Prostate gland (tissue), 2 donors: ENCODE data around the gene CGB5. TPM values are rescaled to one million over a fixed set of nuclear protein-coding genes. Genes with fewer than 3 reads are reported as not detected.

Experiments
- DNase-seq: peaks from one replicate; pipeline ENCODE4 v3.0.0-alpha.2; 2019; ENCODE audit warnings: low spot score
- H3K27ac ChIP-seq, 2 donors: fragments of 200-600 bp; sonication (generic); 2 replicates each; pipeline ENCODE4 v1.5.1; 2017 to 2019
- H3K27me3 ChIP-seq: fragments of 200-600 bp; sonication (generic); replicated peaks from 2 replicates; pipeline ENCODE4 v1.5.1; 2019; ENCODE audit not compliant: insufficient read depth
- H3K36me3 ChIP-seq, 2 donors: fragments of 200-600 bp; sonication (generic); 1 replicate in 1 of 2; 2 replicates in 1 of 2; pipeline versions ENCODE4 v1.5.1 to v1.8.1; 2017 to 2019
- H3K4me1 ChIP-seq: fragments of 200-600 bp; sonication (generic); replicated peaks from 2 replicates; pipeline ENCODE4 v1.5.1; 2019
- H3K4me3 ChIP-seq, 2 donors: fragments of 200-600 bp; sonication (generic); 2 replicates each; pipeline ENCODE4 v1.5.1; 2017 to 2019
- H3K9me3 ChIP-seq: fragments of 200-600 bp; sonication (generic); 2 replicates; pipeline ENCODE4 v1.5.1; 2017
- POLR2A ChIP-seq: fragments of 450-650 bp; IDR thresholded peaks from one replicate; pipeline ENCODE4 v1.6.1; 2016; ENCODE audit warnings: antibody characterized with exemption, mild to moderate bottlenecking
- POLR2AphosphoS5 ChIP-seq: sonication (generic); formaldehyde crosslinking; IDR thresholded peaks from one replicate; pipeline ENCODE4 v1.6.1; 2017; ENCODE audit warnings: antibody characterized with exemption
- WGBS: methylation state at CpG from one replicate; pipeline ENCODE4 v1.1.5; 2018; 5-methylcytosine and 5-hydroxymethylcytosine counted together
- intact Hi-C: fragments of 100-400 bp; cut with DNase I; formaldehyde crosslinking; loops from one replicate; pipeline ENCODE4 v1.14.2; 2022
- total RNA-seq, 2 donors: library from RNA; depleted of rRNA; stranded (reverse); fragments of >200 nt; gene quantifications; one replicate each; pipeline ENCODE4 v1.1.0, GENCODE V29; 2016
- TF ChIP-seq, protein P1 (sequence below), 4 experiments: fragments of 200-600 bp in 2 of 4; fragments of 450-650 bp in 2 of 4; sonication (generic) in 2 of 4; IDR thresholded peaks; 1 replicate in 3 of 4; 2 replicates in 1 of 4; pipeline ENCODE4 v1.5.1; 2016 to 2019; ENCODE audit warnings: antibody characterized with exemption in 4 of 4, mild to moderate bottlenecking in 2 of 4, moderate library complexity in 2 of 4

CGB5 gene
- total RNA-seq, 2 donors from 2014 or later, result not detected

GRCh38 chr19:49004964-49005614 is 38.6 kb upstream of the CGB5 start:
- H3K9me3 ChIP-seq, result no peaks in the 10 kb centered on the region
- DNase-seq, result no peak
- H3K4me1 ChIP-seq, result no peaks in the 10 kb centered on the region
- H3K4me3 ChIP-seq, result no peak overlapping the region
- WGBS, result 95% methylated on average over 7 of the region's 7 CpGs
- TF ChIP-seq, protein P1, sequence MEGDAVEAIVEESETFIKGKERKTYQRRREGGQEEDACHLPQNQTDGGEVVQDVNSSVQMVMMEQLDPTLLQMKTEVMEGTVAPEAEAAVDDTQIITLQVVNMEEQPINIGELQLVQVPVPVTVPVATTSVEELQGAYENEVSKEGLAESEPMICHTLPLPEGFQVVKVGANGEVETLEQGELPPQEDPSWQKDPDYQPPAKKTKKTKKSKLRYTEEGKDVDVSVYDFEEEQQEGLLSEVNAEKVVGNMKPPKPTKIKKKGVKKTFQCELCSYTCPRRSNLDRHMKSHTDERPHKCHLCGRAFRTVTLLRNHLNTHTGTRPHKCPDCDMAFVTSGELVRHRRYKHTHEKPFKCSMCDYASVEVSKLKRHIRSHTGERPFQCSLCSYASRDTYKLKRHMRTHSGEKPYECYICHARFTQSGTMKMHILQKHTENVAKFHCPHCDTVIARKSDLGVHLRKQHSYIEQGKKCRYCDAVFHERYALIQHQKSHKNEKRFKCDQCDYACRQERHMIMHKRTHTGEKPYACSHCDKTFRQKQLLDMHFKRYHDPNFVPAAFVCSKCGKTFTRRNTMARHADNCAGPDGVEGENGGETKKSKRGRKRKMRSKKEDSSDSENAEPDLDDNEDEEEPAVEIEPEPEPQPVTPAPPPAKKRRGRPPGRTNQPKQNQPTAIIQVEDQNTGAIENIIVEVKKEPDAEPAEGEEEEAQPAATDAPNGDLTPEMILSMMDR (IDR thresholded peaks at IDR 0.05), result no peak
- TF ChIP-seq POLR2A, result no peak
- no peak for TF ChIP-seq POLR2AphosphoS5
- H3K36me3 ChIP-seq, result peaks cover 0 to 4% of the 10 kb centered on the region in 2 donors
- intact Hi-C loops, result no loop called here
- H3K27ac ChIP-seq, result no peak overlapping the region
- H3K27me3 ChIP-seq, result no peaks in the 10 kb centered on the region

DNA sequence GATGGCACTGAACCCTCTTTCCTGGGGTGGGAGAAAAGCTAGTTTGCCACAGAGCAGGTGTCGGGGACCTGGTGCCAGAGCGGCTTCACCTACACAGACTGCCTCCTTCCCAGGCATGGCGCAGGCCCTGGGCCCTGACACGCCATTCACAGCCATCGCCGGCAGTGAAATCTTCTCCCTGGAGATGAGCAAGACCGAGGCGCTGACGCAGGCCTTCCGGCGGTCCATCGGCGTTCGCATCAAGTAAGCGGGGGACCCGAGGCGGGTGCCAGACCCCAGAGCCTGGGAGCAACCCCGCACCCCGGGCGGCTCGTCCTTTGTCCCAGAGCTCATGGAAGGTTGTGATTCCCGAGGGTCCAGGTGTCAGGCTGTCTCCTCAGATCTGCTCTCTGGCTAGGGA is 36.7 kb upstream of the CGB5 start:
- WGBS, result 96% methylated on average over 22 of the region's 22 CpGs
- intact Hi-C loops, result no loop called here
- no peak overlapping the region for H3K27ac ChIP-seq
- no peak overlapping the region for H3K4me3 ChIP-seq
- no peak for TF ChIP-seq POLR2AphosphoS5
- no peak for TF ChIP-seq POLR2A
- TF ChIP-seq, protein P1 (IDR thresholded peaks at IDR 0.05), result no peak
- H3K36me3 ChIP-seq, result peaks cover 0 to 4% of the 10 kb centered on the region in 2 donors
- DNase-seq, result no peak
- no peaks in the 10 kb centered on the region for H3K4me1 ChIP-seq
- H3K9me3 ChIP-seq, result no peaks in the 10 kb centered on the region
- no peaks in the 10 kb centered on the region for H3K27me3 ChIP-seq

DNA sequence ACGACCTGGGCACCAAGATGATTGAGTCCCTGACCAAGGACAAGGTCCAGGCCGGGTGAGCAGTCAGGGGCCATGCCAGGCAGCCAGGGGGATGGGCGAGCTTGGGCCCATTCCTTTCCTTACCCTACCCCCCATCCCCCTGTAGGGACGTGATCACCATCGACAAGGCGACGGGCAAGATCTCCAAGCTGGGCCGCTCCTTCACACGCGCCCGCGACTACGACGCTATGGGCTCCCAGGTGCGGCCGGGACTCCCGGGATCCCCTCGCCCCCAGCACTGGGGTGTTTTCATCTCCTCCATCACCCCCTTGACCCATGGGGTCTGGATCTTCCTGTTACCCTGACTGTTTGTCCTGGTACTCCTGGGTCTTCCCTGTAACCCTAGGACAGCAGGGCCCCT is 33.8 kb upstream of the CGB5 start:
- no peaks in the 10 kb centered on the region for H3K9me3 ChIP-seq
- peaks cover 0 to 4% of the 10 kb centered on the region in 2 donors for H3K36me3 ChIP-seq
- TF ChIP-seq, protein P1 (IDR thresholded peaks at IDR 0.05), result no peak
- TF ChIP-seq POLR2AphosphoS5 (no peak), POLR2A (no peak)
- DNase-seq, result no peak
- H3K4me1 ChIP-seq, result no peaks in the 10 kb centered on the region
- intact Hi-C loops, result no loop called here
- H3K27ac ChIP-seq, result no peak overlapping the region
- no peaks in the 10 kb centered on the region for H3K27me3 ChIP-seq
- no peak overlapping the region for H3K4me3 ChIP-seq
- WGBS, result 94% methylated on average over 18 of the region's 18 CpGs

- no peak for DNase-seq
- 89% methylated on average over 17 of the region's 18 CpGs for WGBS
- H3K4me1 ChIP-seq, result no peaks in the 10 kb centered on the region
- H3K27ac ChIP-seq, result no peak overlapping the region
- no peak for TF ChIP-seq POLR2AphosphoS5
- TF ChIP-seq, protein P1 (IDR thresholded peaks at IDR 0.05), result no peak
- no peak for TF ChIP-seq POLR2A
- H3K36me3 ChIP-seq, result peaks cover 0 to 4% of the 10 kb centered on the region in 2 donors
- no peaks in the 10 kb centered on the region for H3K27me3 ChIP-seq
- H3K4me3 ChIP-seq, result no peak overlapping the region
- intact Hi-C loops, result no loop called here
- H3K9me3 ChIP-seq, result no peaks in the 10 kb centered on the region
Observed at GRCh38 chr19:49010453-49010852, 33.2 kb upstream of the CGB5 start.

DNA sequence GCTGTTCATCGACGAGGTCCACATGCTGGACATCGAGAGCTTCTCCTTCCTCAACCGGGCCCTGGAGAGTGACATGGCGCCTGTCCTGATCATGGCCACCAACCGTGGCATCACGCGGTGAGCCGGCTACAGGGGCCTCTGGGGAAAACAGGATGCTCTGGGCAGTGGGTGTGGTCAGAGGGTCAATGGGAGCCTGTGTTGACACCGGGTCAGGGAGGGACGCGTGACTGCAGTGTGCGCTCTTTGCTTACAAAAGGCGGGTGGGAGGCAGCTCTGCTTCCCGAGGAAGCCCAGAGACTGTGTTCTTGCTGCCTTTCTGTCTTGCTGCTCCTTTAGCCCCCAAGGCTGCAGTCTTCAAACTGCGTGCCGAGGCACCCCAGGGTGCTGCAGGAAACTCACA is 32.5 kb upstream of the CGB5 start:
- H3K4me1 ChIP-seq, result no peaks in the 10 kb centered on the region
- H3K36me3 ChIP-seq, result peaks cover 0 to under 1% of the 10 kb centered on the region in 2 donors
- H3K9me3 ChIP-seq, result no peaks in the 10 kb centered on the region
- no peak overlapping the region for H3K4me3 ChIP-seq
- intact Hi-C loops, result no loop called here
- TF ChIP-seq POLR2A (no peak), POLR2AphosphoS5 (no peak)
- TF ChIP-seq, protein P1 (IDR thresholded peaks at IDR 0.05), result no peak
- no peak for DNase-seq
- WGBS, result 91% methylated on average over 17 of the region's 17 CpGs
- no peak overlapping the region for H3K27ac ChIP-seq
- H3K27me3 ChIP-seq, result no peaks in the 10 kb centered on the region
